ENCODE data around the gene OR5D13.

OR5D13 gene, protein sequence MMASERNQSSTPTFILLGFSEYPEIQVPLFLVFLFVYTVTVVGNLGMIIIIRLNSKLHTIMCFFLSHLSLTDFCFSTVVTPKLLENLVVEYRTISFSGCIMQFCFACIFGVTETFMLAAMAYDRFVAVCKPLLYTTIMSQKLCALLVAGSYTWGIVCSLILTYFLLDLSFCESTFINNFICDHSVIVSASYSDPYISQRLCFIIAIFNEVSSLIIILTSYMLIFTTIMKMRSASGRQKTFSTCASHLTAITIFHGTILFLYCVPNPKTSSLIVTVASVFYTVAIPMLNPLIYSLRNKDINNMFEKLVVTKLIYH

GRCh38 chr11:55773138-55773537, at the start of gene OR5D13:
OR5D13 (plus strand) TSS chr11:55773438; CDS start chr11:55773438, 0 bp downstream.
- DNase-seq: no peak

DNA sequence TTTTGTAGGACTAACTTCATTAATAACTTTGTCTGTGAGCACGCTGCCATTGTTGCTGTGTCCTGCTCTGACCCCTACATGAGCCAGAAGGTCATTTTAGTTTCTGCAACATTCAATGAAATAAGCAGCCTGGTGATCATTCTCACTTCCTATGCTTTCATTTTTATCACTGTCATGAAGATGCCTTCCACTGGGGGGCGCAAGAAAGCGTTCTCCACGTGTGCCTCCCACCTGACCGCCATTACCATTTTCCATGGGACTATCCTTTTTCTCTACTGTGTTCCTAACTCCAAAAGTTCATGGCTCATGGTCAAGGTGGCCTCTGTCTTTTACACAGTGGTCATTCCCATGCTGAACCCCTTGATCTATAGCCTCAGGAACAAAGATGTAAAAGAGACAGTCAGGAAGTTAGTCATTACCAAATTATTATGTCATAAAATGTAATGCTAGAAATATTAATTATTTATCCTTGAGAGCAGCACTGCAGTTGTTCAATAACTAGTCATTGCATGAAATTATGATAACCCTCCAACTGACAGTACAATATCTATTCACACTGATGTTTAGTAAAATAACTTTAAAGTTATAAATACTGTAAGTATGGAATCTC, 46.4 kb upstream of the OR5D13 start:
- no peak for DNase-seq

- no peak for DNase-seq
These were observed 40.3 kb upstream of the OR5D13 start for GRCh38 chr11:55732936-55733335.

DNA sequence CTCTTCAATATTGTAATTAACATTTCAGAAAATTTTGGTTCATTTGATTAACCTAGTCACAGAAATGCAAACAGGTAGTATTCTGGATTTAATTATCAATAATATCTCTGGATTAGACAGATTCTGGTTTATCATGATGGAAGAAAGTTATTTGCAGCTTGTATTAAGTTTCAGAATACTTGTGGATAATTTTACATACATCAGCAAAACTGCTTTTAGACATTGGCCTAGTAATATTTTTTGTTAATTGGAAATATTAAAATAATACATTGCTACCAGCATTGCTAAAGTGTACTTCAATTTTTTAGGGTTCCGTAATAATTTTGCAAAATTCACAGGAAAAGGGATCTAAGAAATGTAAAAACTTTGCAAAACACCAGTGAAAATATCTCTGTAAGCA, 18.4 kb downstream of the OR5D13 start:
- no peak for DNase-seq

GRCh38 chr11:55793321-55793720, 20.1 kb downstream of the OR5D13 start:
- no peak for DNase-seq

DNA sequence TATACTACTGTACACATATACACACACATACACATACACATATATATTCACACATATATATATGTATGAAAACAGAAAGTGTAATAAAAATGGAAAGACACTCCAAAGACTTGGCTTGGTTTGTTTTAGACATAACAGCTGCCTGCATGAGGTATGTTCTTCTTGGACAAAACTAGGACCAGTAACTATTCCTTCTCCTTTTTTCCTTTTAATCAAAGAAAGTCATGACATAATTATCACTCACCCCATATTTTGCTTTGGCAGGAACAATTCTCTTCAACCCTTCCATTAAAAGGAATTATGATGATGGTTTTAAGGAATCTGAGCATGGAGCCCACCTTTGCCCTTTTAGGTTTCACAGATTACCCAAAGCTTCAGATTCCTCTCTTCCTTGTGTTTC, 22.0 kb downstream of the OR5D13 start, which contains the start of gene OR5D14:
TSS of gene OR5D14 (plus strand) at position 301 of the 400 bp plus-strand sequence. CDS start at position 301, 0 bp downstream.
- no peak for DNase-seq

DNA sequence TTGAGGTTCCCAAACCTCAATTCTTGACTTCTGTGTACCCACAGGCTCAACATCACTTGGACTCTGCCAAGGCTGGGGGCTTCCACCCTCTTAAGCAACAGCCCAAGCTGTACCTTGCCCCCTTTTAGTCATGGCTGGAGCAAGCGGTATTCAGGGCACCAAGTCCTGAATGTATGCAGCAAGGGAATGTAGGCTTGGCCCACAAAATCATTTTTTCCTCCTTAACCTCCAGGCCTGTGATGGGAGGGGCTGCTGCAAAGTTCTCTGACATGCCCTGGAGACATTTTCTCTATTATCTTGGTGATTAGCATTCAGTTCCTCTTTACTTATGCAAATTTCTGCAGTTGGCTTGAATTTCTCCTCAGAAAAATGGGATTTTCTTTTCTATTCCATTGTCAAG, 33.0 kb downstream of the OR5D13 start:
- DNase-seq: no peak

DNA sequence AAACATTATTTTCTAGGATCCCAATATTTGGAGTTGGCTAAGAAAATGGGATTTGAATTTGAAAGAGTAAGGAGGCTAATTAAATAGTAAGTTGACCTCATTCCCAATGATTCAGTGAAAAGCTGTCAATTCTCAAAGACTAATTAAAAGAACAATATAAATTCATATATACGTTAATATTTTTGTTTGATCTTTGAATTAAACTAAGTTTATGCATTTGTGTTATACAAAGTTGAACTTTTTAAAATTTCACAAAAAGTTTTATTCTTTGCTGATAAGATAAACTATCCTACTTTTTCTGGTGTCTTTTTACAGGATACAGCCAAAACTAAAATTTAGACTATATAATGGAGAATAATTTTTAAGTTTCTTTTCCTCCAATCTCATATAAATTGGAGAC, 37.8 kb downstream of the OR5D13 start, which contains the start of gene OR5L1:
TSS of gene OR5L1 (plus strand) at position 301 of the 400 bp plus-strand sequence. CDS start 100 bp downstream, outside the sequence.
- no peak for DNase-seq

- DNase-seq: no peak
These were observed 46.1 kb downstream of the OR5D13 start, which contains the start of gene OR5D18 for GRCh38 chr11:55819330-55819729. OR5D18 (plus strand) TSS chr11:55819630; CDS start chr11:55819630, 0 bp downstream.
